HG03064 (cell line): ENCODE data around the gene PC.
"Not testable (repeated sequence)": the region's sequence is repeated elsewhere in the genome, so short reads cannot be mapped to it uniquely, and the experiment has no call there.

Experiments
- ATAC-seq: cut with Tn5 transposase; IDR thresholded peaks from one replicate; pipeline ENCODE4 v1.9.1; 2021; ENCODE audit warnings: low read depth; ENCODE audit not compliant: unreplicated experiment

PC gene, protein sequence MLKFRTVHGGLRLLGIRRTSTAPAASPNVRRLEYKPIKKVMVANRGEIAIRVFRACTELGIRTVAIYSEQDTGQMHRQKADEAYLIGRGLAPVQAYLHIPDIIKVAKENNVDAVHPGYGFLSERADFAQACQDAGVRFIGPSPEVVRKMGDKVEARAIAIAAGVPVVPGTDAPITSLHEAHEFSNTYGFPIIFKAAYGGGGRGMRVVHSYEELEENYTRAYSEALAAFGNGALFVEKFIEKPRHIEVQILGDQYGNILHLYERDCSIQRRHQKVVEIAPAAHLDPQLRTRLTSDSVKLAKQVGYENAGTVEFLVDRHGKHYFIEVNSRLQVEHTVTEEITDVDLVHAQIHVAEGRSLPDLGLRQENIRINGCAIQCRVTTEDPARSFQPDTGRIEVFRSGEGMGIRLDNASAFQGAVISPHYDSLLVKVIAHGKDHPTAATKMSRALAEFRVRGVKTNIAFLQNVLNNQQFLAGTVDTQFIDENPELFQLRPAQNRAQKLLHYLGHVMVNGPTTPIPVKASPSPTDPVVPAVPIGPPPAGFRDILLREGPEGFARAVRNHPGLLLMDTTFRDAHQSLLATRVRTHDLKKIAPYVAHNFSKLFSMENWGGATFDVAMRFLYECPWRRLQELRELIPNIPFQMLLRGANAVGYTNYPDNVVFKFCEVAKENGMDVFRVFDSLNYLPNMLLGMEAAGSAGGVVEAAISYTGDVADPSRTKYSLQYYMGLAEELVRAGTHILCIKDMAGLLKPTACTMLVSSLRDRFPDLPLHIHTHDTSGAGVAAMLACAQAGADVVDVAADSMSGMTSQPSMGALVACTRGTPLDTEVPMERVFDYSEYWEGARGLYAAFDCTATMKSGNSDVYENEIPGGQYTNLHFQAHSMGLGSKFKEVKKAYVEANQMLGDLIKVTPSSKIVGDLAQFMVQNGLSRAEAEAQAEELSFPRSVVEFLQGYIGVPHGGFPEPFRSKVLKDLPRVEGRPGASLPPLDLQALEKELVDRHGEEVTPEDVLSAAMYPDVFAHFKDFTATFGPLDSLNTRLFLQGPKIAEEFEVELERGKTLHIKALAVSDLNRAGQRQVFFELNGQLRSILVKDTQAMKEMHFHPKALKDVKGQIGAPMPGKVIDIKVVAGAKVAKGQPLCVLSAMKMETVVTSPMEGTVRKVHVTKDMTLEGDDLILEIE

GRCh38 chr11:66958232-66958955 lies at the start of gene PC:
Gene PC (minus strand): TSS chr11:66958383. CDS start chr11:66872159, 86,224 bp downstream.
- ATAC-seq = peak; percentile 91

DNA sequence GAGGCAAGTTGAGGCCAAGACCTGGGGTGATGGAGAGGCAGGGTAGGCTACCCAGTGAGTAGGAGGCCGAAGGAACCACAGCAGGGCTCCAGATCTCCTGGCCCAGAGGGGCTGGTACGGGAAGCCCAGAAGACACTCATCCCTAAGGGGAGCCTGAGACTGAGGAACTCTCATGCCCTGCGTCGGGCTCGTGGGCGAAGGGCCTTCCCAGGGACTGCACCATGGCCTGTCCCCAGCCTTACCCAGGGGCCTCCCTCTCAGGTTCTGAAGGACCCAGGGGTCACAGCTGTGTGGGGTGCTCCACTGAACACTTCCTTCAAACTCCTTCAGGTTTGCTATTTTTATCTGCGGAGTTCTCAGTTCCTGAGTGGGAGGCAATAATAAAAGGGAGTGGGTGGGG lies 48.9 kb upstream of the PC start:
- no peak for ATAC-seq

- ATAC-seq = no peak
These were observed 48.1 kb upstream of the PC start for GRCh38 chr11:67006029-67006884.

DNA sequence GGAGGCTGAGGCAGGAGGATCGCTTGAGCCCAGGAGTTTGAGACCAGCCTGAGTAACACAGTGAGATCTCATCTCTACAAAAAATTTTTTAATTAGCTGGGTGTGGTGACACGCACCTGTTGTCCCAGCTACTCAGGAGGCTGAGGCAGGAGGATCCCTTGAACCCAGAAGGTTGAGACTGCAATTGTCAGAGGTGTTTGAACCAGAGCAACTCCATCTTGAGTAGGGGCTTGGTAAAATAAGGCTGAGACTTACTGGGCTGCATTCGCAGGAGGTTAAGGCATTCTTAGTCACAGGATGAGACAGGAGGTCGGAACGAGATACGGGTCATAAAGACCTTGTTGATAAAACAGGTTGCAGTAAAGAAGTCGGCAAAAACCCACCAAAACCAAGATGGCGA lies 47.0 kb upstream of the PC start:
- ATAC-seq = not testable (repeated sequence)

GRCh38 chr11:67002921-67003411 lies 44.8 kb upstream of the PC start:
- ATAC-seq = no peak

GRCh38 chr11:67002297-67002913 lies 44.2 kb upstream of the PC start:
- ATAC-seq = no peak

GRCh38 chr11:67001332-67001731 lies 43.1 kb upstream of the PC start:
- ATAC-seq = no peak

DNA sequence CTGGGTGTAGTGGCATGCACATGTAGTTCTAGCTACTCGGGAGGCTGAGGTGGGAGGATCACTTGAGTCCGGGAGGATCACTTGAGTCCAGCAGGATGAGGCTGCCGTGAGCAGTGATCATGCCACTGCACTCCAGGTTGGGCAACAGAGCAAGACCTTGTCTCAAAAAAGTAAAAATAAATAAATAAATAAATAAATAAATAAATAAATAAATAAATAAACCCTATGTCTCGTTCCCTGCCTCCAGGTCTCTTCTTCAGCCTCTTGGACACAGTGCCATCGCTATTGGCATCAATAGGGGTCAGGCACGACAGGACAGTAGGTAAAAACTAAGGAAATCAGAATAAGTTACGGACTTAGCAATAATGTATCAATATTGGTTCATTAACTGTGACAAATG lies 41.4 kb upstream of the PC start:
- ATAC-seq = no peak

DNA sequence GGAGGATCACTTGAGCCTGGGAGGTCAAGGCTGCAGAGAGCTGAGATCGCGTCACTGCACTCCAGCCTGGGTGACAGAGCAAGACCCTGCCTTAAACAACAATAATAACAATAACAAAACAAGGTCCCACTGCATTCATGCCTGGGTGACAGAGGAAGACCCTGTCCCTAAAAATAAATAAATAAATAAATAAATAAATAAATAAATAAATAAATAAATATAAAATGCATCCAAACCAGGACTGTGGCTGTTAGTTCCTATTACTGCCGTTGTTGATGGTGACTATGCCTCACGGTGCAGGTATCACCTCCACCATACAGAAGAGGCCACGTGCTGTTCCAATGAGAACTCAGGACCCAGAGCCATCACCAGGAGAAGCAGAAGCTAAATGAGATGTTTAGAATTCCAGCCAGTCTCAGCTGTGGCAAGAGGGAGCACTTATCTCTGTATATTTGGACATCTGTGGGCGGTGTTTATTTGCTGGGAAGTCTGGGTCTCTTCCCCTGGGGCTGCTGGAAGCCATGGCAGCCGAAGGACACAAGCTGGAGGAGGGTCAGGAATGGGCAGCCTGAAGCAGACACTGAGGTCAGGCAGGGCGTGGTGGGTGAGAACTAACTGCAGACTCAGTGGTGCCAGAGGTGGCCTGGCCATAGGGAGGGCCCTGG lies 38.6 kb upstream of the PC start:
- no peak for ATAC-seq

- no peak for ATAC-seq
These were observed 33.9 kb upstream of the PC start for GRCh38 chr11:66992041-66992440.

GRCh38 chr11:66989360-66989759 lies 31.2 kb upstream of the PC start:
- not testable (repeated sequence) for ATAC-seq

GRCh38 chr11:66988741-66989140 lies 30.6 kb upstream of the PC start:
- not testable (repeated sequence) for ATAC-seq

- ATAC-seq = no peak
These were observed 29.9 kb upstream of the PC start for GRCh38 chr11:66987924-66988637.

GRCh38 chr11:66987158-66987620 lies 29.0 kb upstream of the PC start:
- ATAC-seq = no peak

- ATAC-seq = no peak
These were observed 28.0 kb upstream of the PC start for GRCh38 chr11:66986178-66986545.

- ATAC-seq = no peak
These were observed 27.5 kb upstream of the PC start for GRCh38 chr11:66985508-66986177.

DNA sequence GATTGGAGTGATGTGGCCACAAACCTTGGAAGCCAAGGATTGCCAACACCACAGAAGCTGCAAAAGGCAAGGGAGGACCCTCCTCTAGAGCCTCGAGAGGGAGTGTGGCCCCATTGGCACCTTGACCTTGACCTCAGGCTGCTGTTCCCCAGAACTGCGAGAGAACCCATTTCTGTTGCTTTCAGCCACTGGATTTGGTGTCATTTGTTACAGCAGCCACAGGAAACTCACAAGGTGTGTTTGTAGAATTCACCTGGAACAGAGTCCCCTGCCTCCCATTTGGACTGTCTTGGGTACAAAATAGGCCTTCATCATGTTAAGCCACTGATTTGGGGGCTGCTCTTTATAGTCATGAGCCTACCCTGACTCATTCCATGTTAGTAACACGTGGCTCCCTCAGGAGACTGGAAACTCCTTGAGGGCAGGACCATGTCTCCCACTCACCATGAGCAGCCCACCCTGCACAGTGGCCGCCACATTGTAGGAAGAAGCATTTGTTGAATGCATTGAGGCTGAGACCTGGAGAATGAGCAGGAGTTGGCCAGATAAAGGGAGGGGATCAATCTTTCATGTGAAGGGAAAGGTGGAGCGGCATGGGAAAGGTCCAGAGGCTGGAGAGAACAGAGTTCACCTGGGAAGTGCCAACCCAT lies 25.2 kb upstream of the PC start:
- no peak for ATAC-seq
